Neural cell (in vitro differentiated cells): ENCODE measurements around the gene BCAS4. TPM values are rescaled to one million over a fixed set of nuclear protein-coding genes. Genes with fewer than 3 reads are reported as not detected.

Source experiments
- H2AFZ ChIP-seq: fragments of 200-600, 300-800 bp; sonication (generic), shearing (Covaris generic); 2 replicates; pipeline ENCODE4 v1.6.0; 2014; ENCODE audit warnings: low read depth, mild to moderate bottlenecking, antibody characterized with exemption, low read length, moderate library complexity
- H3F3A ChIP-seq: fragments of 200-600 bp; shearing (Covaris generic); 2 replicates; pipeline ENCODE4 v1.6.1; 2016; ENCODE audit warnings: mild to moderate bottlenecking, moderate library complexity, mixed read lengths, antibody characterized with exemption, low read length; ENCODE audit not compliant: insufficient read depth, poor library complexity, severe bottlenecking
- H3K27ac ChIP-seq: fragments of 200-600, 300-800 bp; sonication (generic), shearing (Covaris generic); 2 replicates; pipeline ENCODE4 v1.5.1; 2014; ENCODE audit warnings: mild to moderate bottlenecking, low read length, moderate library complexity
- H3K27me3 ChIP-seq: fragments of 300-800, 200-600 bp; sonication (generic), shearing (Covaris generic); 2 replicates; pipeline ENCODE4 v1.6.0; 2014; ENCODE audit warnings: mild to moderate bottlenecking, low read depth, low read length, moderate library complexity; ENCODE audit not compliant: insufficient read depth
- H3K36me3 ChIP-seq: fragments of 300-800, 200-600 bp; sonication (generic), shearing (Covaris generic); 2 replicates; pipeline ENCODE4 v1.5.1; 2014; ENCODE audit warnings: mild to moderate bottlenecking, antibody characterized with exemption, low read length, moderate library complexity; ENCODE audit not compliant: insufficient read depth
- H3K4me2 ChIP-seq: fragments of 300-800, 200-600 bp; sonication (generic), shearing (Covaris generic); 2 replicates; pipeline ENCODE4 v1.6.0; 2014; ENCODE audit warnings: mild to moderate bottlenecking, low read length
- H3K4me3 ChIP-seq: fragments of 300-800, 200-600 bp; sonication (generic), shearing (Covaris generic); 2 replicates; pipeline ENCODE4 v1.5.1; 2014; ENCODE audit warnings: mild to moderate bottlenecking, low read length, moderate library complexity
- H3K79me2 ChIP-seq: fragments of 200-600 bp; shearing (Covaris generic); replicated peaks from 2 replicates; pipeline ENCODE4 v1.6.0; 2014; ENCODE audit warnings: mild to moderate bottlenecking, low read length, moderate library complexity; ENCODE audit not compliant: insufficient read depth
- H3K9ac ChIP-seq: fragments of 300-800, 200-600 bp; sonication (generic), shearing (Covaris generic); 2 replicates; pipeline ENCODE4 v1.6.1; 2016; ENCODE audit warnings: mild to moderate bottlenecking, low read length, mixed read lengths
- H3K9me2 ChIP-seq: fragments of 200-600 bp; shearing (Covaris generic); 2 replicates; pipeline ENCODE4 v1.6.1; 2016; ENCODE audit warnings: mild to moderate bottlenecking, low read length, mixed read lengths; ENCODE audit not compliant: insufficient read depth
- H3K9me3 ChIP-seq: fragments of 200-600, 300-800 bp; sonication (generic), shearing (Covaris generic); 2 replicates; pipeline ENCODE4 v1.6.1; 2016; ENCODE audit warnings: mild to moderate bottlenecking, mixed run types, low read length, moderate library complexity, mixed read lengths
- H4K20me1 ChIP-seq: fragments of 200-600 bp; shearing (Covaris generic); 2 replicates; pipeline ENCODE4 v1.6.1; 2016; ENCODE audit warnings: mild to moderate bottlenecking, mixed run types; ENCODE audit not compliant: insufficient read depth
- CTCF ChIP-seq: fragments of 450-650 bp; IDR thresholded peaks from 2 replicates; pipeline ENCODE4 v1.5.1; 2014; ENCODE audit warnings: antibody characterized with exemption, mild to moderate bottlenecking, moderate library complexity; ENCODE audit not compliant: poor library complexity, severe bottlenecking
- EP300 ChIP-seq: fragments of 450-650 bp; conservative IDR thresholded peaks from 2 replicates; pipeline ENCODE4 v1.6.1; 2014; ENCODE audit warnings: antibody characterized with exemption, mild to moderate bottlenecking, moderate library complexity; ENCODE audit not compliant: poor library complexity, severe bottlenecking
- EZH2 ChIP-seq: fragments of 200-600, 300-800 bp; shearing (Covaris generic), sonication (generic); IDR thresholded peaks from 2 replicates; pipeline ENCODE4 v1.6.1; 2014; ENCODE audit warnings: antibody characterized with exemption, low read length, borderline replicate concordance, mild to moderate bottlenecking; ENCODE audit not compliant: insufficient read depth, poor library complexity, severe bottlenecking
- MXI1 ChIP-seq: fragments of 450-650 bp; conservative IDR thresholded peaks from 2 replicates; pipeline ENCODE4 v1.6.1; 2014; ENCODE audit warnings: antibody characterized with exemption, mild to moderate bottlenecking; ENCODE audit not compliant: poor library complexity, severe bottlenecking
- POLR2AphosphoS5 ChIP-seq: IDR thresholded peaks from 2 replicates; pipeline ENCODE4 v1.6.1; 2012
- RAD21 ChIP-seq: fragments of 450-650 bp; conservative IDR thresholded peaks from 2 replicates; pipeline ENCODE4 v1.6.1; 2014; ENCODE audit warnings: antibody characterized with exemption, mild to moderate bottlenecking, moderate library complexity
- REST ChIP-seq: IDR thresholded peaks from 2 replicates; pipeline ENCODE4 v1.6.1; 2012; ENCODE audit warnings: borderline replicate concordance
- SMC3 ChIP-seq: fragments of 450-650 bp; conservative IDR thresholded peaks from 2 replicates; pipeline ENCODE4 v1.6.1; 2014; ENCODE audit warnings: antibody characterized with exemption, mild to moderate bottlenecking, moderate library complexity; ENCODE audit not compliant: poor library complexity
- TAF1 ChIP-seq: IDR thresholded peaks from 2 replicates; pipeline ENCODE4 v1.6.1; 2012; ENCODE audit warnings: low read depth
- polyA plus RNA-seq: library from polyadenylated mRNA; depleted of rRNA; stranded (reverse); fragments of >200 nt; gene quantifications from 2 replicates; pipeline ENCODE4 v1.2.3, GENCODE V29; 2014

BCAS4 gene
- polyA plus RNA-seq, 1 donor from 2014 or later, result 24.6 TPM

GRCh38 chr20:50838322-50838625 is 43.4 kb downstream of the BCAS4 start:
- no peak overlapping the region for H3K4me2 ChIP-seq
- no peaks in the 10 kb centered on the region for H3K79me2 ChIP-seq
- H3K27me3 ChIP-seq, result no peaks in the 10 kb centered on the region
- H3K9ac ChIP-seq, result no peak overlapping the region
- no peaks in the 10 kb centered on the region for H3F3A ChIP-seq
- no peaks in the 10 kb centered on the region for H3K9me3 ChIP-seq
- no peak overlapping the region for H3K4me3 ChIP-seq
- no peaks in the 10 kb centered on the region for H3K36me3 ChIP-seq
- no peak overlapping the region for H3K27ac ChIP-seq
- no peak overlapping the region for H2AFZ ChIP-seq
- no peaks in the 10 kb centered on the region for H4K20me1 ChIP-seq
- no peak for TF ChIP-seq TAF1
- TF ChIP-seq EP300, result no peak
- no peak for TF ChIP-seq POLR2AphosphoS5
- TF ChIP-seq SMC3, result no peak
- no peak for TF ChIP-seq MXI1
- TF ChIP-seq RAD21, result no peak
- no peak for TF ChIP-seq CTCF
- TF ChIP-seq REST, result no peak
- no peak for TF ChIP-seq EZH2
- no peaks in the 10 kb centered on the region for H3K9me2 ChIP-seq

GRCh38 chr20:50838707-50839385 is 44.0 kb downstream of the BCAS4 start:
- Histone ChIP-seq H4K20me1 (no peaks in the 10 kb centered on the region), H3K79me2 (no peaks in the 10 kb centered on the region), H3K36me3 (no peaks in the 10 kb centered on the region), H3K9ac (no peak overlapping the region), H3K4me3 (no peak overlapping the region), H3K4me2 (no peak overlapping the region), H3K9me2 (no peaks in the 10 kb centered on the region), H3K27me3 (no peaks in the 10 kb centered on the region), H3F3A (no peaks in the 10 kb centered on the region), H3K9me3 (no peaks in the 10 kb centered on the region), H3K27ac (no peak overlapping the region), H2AFZ (no peak overlapping the region)
- TF ChIP-seq RAD21 (no peak), MXI1 (no peak), CTCF (no peak), TAF1 (no peak), POLR2AphosphoS5 (no peak), EP300 (no peak), REST (no peak), EZH2 (no peak), SMC3 (no peak)
